Loucy (cell line): ENCODE results near the gene BANP.
"Not testable (repeated sequence)": the region's sequence is repeated elsewhere in the genome, so short reads cannot be mapped to it uniquely, and the experiment has no call there.

ENCODE experiments used
- H2AFZ ChIP-seq: fragments of 200-600 bp; sonication (generic); 2 replicates; pipeline ENCODE4 v1.6.0; 2016; ENCODE audit warnings: antibody characterized with exemption, mild to moderate bottlenecking, low read length, moderate library complexity
- H3F3A ChIP-seq: fragments of 200-600 bp; 2 replicates; pipeline ENCODE4 v1.6.0; 2016; ENCODE audit warnings: antibody characterized with exemption, low read depth, mild to moderate bottlenecking
- H3K27me3 ChIP-seq: fragments of 200-600 bp; sonication (generic); 2 replicates; pipeline ENCODE4 v1.6.1; 2014; ENCODE audit warnings: low read length, mild to moderate bottlenecking; ENCODE audit not compliant: insufficient read depth, poor library complexity, severe bottlenecking
- H3K36me3 ChIP-seq: fragments of 200-600 bp; sonication (generic); 2 replicates; pipeline ENCODE4 v1.6.1; 2016; ENCODE audit warnings: low read length; ENCODE audit not compliant: insufficient read depth
- H3K4me1 ChIP-seq: fragments of 200-600 bp; sonication (generic); 2 replicates; pipeline ENCODE4 v1.5.1; 2014; ENCODE audit warnings: low read length, mild to moderate bottlenecking; ENCODE audit not compliant: insufficient read depth, poor library complexity, severe bottlenecking
- H3K4me2 ChIP-seq: fragments of 200-600 bp; sonication (generic); 2 replicates; pipeline ENCODE4 v1.6.0; 2014; ENCODE audit warnings: antibody characterized with exemption, low read length, low read depth, mild to moderate bottlenecking; ENCODE audit not compliant: poor library complexity, severe bottlenecking
- H3K4me3 ChIP-seq: fragments of 200-600 bp; sonication (generic); 2 replicates; pipeline ENCODE4 v1.5.1; 2014; ENCODE audit warnings: low read length, mild to moderate bottlenecking, mixed read lengths; ENCODE audit not compliant: poor library complexity, severe bottlenecking
- H3K79me2 ChIP-seq: fragments of 200-600 bp; sonication (generic); 2 replicates; pipeline ENCODE4 v1.6.1; 2014; ENCODE audit warnings: low read length; ENCODE audit not compliant: insufficient read depth
- H3K9ac ChIP-seq: fragments of 200-600 bp; sonication (generic); 2 replicates; pipeline ENCODE4 v1.6.0; 2014; ENCODE audit warnings: mild to moderate bottlenecking, low read depth, low read length, moderate library complexity; ENCODE audit not compliant: poor library complexity, severe bottlenecking
- H3K9me2 ChIP-seq: fragments of 200-600 bp; sonication (generic); replicated peaks from 2 replicates; pipeline ENCODE4 v1.6.1; 2016; ENCODE audit warnings: low read depth, low read length, mixed read lengths
- H3K9me3 ChIP-seq: fragments of 200-600 bp; sonication (generic); 2 replicates; pipeline ENCODE4 v1.6.1; 2014; ENCODE audit warnings: mild to moderate bottlenecking, antibody characterized with exemption, low read length, low read depth; ENCODE audit not compliant: insufficient read depth
- H4K20me1 ChIP-seq: fragments of 200-600 bp; sonication (generic); 2 replicates; pipeline ENCODE4 v1.6.0; 2014; ENCODE audit warnings: antibody characterized with exemption, low read length, mild to moderate bottlenecking; ENCODE audit not compliant: insufficient read depth, poor library complexity, severe bottlenecking
- CTCF ChIP-seq: fragments of 200-600 bp; sonication (generic); conservative IDR thresholded peaks from 2 replicates; pipeline ENCODE4 v1.5.1; 2014; ENCODE audit warnings: mild to moderate bottlenecking, antibody characterized with exemption, low read length

The BANP gene

GRCh38 chr16:87909203-87909935 lies 41.9 kb upstream of the BANP start:
- H3K79me2 ChIP-seq, H3K9me3 ChIP-seq, H3K4me2 ChIP-seq, H3K36me3 ChIP-seq, H4K20me1 ChIP-seq, H3K4me3 ChIP-seq, H3F3A ChIP-seq, H3K9ac ChIP-seq, H3K27me3 ChIP-seq, H3K4me1 ChIP-seq, H3K9me2 ChIP-seq: not testable (repeated sequence)
- peak; percentile 53 for TF ChIP-seq CTCF
- 0 out of 2 replicates have a peak overlapping the region, but pooled peaks have one; percentile 36 for H2AFZ ChIP-seq

DNA sequence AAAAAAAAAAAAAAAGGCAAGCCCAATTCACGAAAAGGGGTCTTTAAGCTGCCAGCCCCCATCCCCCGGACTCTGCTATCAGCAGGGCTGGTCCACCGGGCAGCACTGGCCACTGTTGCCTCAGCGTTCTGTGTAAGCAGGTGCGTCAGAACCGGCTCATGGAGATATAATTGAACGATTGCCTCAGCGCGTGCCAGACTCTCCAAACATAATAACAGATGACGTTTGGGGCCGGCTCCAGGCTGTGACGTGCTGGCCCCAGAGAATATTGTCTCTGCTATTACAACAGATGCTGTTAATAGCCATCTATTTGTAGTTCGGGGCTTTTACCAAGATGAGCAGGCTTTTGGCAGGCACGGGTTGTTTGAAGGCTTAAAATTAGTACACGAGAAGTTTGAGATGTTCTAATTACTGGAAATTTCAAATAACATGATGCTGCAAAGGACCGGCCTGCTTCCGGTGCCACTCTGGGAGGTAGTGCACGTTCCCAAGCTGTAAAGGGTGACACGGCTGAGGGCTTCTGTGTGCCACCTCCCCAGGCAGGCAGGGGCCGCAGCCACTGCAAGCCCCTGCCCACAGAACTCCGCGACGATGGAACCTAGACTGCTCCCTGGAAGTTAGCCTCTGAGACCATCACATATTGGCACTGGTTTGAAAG lies 40.0 kb upstream of the BANP start:
- not testable (repeated sequence) for H3K9me3 ChIP-seq, H3K9me2 ChIP-seq, H3K4me2 ChIP-seq, H2AFZ ChIP-seq, H3K27me3 ChIP-seq, H3K36me3 ChIP-seq, H3K79me2 ChIP-seq, H3K4me3 ChIP-seq, H3K4me1 ChIP-seq, H3F3A ChIP-seq, H3K9ac ChIP-seq, H4K20me1 ChIP-seq

- not testable (repeated sequence) for H3K79me2 ChIP-seq, H3K27me3 ChIP-seq, H3K4me2 ChIP-seq, H3F3A ChIP-seq, H4K20me1 ChIP-seq, H3K4me1 ChIP-seq, H3K9ac ChIP-seq, H3K4me3 ChIP-seq, H3K36me3 ChIP-seq, H3K9me2 ChIP-seq, H3K9me3 ChIP-seq, H2AFZ ChIP-seq
Observed at GRCh38 chr16:87912691-87913090, 38.5 kb upstream of the BANP start.

GRCh38 chr16:87914021-87914725 lies 37.1 kb upstream of the BANP start:
- not testable (repeated sequence) for H3K9me2 ChIP-seq, H3F3A ChIP-seq, H3K36me3 ChIP-seq, H3K4me2 ChIP-seq, H3K9me3 ChIP-seq, H3K4me1 ChIP-seq, H3K27me3 ChIP-seq, H4K20me1 ChIP-seq, H3K4me3 ChIP-seq, H2AFZ ChIP-seq, H3K9ac ChIP-seq, H3K79me2 ChIP-seq
